Measurements from ENCODE around the gene PABPN1L.

The PABPN1L gene

GRCh38 chr16:88883117-88883895, 16.8 kb upstream of the PABPN1L start:
- DNase-seq (ENCODE audit: low spot score): no peak

GRCh38 chr16:88882358-88883030, 16.0 kb upstream of the PABPN1L start:
- DNase-seq (ENCODE audit: low spot score): no peak

- DNase-seq (ENCODE audit: low spot score): no peak
Measured at GRCh38 chr16:88881675-88882357, 15.4 kb upstream of the PABPN1L start.

- no peak for DNase-seq (ENCODE audit: low spot score)
Measured at GRCh38 chr16:88881007-88881615, 14.7 kb upstream of the PABPN1L start.

DNA sequence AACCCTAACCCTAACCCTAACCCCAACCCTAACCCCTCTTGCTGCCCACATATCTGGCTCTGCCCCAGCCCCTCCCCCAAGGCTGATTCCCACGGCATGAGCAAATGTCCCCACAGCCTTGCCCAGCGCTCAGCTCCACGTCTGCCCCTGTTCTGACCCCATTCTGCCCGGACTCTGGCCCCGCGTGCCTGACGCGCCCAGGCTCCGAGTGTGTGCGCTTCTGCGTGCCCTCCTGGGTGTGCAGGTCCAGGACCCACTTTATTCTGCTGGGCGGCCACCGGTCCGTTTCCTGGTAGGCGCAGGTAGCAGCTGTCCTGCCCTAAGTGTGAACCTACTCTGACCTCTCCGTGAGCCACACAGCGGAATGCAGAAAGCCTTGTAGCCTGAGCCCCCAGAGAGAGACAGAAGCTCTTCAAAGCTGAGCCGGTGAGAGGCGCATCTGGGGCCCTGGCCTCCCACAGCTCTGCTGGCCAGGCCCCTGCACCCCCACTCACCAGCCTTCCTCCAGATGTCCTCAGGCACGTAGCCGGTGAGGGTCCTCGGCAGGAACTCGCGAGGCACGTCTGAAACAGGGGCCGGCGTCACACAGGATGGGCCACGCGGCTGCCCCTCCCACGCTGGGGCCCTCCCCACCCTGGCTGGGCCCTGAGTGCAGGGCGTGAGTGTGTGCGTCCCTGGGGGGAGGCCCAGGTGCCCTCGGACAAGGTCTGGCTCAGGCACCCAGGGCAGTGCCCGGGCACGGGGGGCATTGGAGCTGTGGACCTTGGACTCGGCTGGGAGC, 14.0 kb upstream of the PABPN1L start:
- no peak for DNase-seq (ENCODE audit: low spot score)

DNA sequence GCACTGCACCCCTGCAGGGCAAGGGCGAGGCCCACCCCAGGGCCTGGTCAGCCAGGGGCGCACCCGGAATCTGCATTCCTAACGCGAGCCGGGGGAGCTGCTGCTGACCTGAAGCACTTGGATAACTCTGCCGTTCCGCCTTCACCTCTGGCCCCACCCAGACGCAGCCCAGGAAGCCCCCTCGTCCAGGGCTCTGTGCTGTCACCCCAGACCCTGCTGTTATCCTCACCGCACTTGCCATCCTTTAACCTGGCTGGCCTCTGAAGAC, 13.3 kb upstream of the PABPN1L start:
- DNase-seq (ENCODE audit: low spot score): no peak

DNA sequence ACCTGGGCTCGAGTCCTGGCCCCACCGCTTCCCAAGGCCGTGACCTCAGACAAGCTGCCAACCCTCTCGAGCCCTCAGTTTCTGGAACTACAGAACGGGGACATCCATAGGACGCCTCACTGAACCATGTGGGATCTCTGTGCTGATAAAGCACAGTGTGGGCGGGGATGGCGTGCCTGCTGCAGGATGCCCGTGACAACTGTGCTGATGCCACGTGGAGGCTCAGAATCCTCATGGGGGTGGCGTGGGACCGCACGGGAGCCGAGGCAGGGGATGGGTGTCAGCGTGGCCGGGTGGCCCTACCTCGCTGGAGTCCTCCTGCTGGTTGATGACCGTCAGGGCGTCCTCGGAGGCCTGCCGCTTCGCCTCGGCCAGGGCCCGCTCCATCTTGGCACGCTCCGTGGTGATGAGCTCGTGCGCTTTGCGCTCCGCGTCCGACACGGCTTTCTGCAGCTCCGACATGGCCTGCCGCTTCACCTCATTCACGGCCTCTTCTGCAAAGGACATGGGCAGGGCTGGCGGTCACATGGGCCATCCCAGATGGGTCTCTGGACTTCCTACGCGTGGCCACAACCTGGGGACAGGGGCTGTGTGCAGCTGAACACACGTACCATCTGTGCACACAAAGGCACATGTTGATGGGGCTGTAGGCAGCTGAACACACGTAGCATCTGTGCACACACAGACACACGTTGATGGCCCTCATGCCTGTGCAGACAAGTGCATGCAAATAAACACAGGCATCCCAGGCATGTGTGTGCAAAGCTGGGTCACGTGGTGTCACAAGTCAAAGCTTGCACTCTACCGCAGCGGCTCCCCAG, 12.7 kb upstream of the PABPN1L start:
- DNase-seq (ENCODE audit: low spot score): no peak

DNA sequence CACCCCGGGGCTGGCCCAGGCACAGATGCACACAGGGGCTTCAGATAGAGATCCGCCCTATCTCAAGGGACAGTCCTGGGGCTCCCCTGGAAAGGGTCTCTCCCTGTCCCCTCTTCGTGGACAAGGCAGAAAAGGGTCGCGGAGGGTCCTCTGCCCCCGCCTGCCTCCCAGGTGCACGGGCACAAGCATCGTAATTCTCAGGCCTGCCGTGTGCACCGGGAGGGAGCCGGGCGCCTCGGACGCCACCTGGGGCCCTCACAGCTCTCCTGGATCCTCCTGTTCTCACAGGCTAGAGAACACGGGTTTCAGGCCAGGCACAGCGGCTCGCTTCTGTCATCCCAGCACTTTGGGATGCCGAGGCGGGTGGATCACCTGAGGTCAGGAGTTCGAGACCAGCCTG, 11.9 kb upstream of the PABPN1L start:
- DNase-seq (ENCODE audit: low spot score): no peak

GRCh38 chr16:88877564-88878289, 11.3 kb upstream of the PABPN1L start:
- DNase-seq (ENCODE audit: low spot score): no peak

- no peak for DNase-seq (ENCODE audit: low spot score)
Measured at GRCh38 chr16:88876942-88877526, 10.6 kb upstream of the PABPN1L start.

GRCh38 chr16:88875703-88876234, 9.3 kb upstream of the PABPN1L start:
- DNase-seq (ENCODE audit: low spot score): no peak

DNA sequence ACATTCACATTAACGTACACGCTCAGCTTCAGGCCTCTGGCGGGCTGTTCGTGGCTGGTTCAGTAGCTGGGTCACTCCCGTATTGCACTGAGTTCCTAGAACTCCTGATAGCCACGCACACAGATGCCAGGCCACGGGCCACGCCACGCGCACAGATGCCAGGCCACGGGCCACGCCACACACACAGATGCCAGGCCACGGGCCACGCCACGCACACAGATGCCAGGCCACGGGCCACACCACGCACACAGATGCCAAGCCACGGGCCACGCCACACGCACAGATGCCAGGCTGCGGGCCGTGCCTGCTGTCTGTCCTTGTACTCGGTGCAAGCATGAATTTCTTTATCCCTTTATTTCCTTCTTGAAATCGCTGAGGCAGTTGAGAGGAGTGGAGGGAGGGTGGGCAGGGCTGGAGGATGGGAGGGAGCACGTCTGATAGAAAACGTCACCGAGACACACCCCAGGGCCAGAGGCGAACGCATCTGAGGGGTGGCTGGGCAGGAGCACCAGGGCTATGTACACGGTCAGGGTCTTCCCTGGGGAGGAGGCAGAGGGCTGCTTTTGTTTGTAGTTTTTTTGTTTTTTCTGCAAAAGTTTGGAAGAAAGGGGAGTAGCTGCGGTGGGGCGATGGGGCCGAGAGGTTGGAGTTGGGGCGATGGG, 8.6 kb upstream of the PABPN1L start:
- no peak for DNase-seq (ENCODE audit: low spot score)

GRCh38 chr16:88872650-88873331, 6.3 kb upstream of the PABPN1L start:
- DNase-seq (ENCODE audit: low spot score): no peak

GRCh38 chr16:88871730-88872416, 5.4 kb upstream of the PABPN1L start:
- no peak for DNase-seq (ENCODE audit: low spot score)

DNA sequence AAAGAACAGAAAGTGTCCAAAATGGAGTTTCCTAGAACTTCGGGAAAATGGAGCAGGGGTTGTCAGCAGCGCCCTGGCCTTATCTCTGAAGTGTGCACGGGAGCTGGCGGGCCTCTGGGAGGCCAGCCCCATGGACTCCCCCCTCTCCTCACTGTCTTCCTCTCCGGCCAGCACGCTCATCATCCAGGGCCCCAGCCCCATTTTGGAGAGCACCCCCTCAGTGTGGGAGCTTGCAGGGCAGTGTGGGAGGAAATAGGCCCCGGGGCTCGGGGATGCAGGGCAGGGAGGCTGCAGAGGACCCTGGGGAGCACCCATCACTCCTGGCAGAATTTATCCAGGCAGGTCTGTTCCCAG, 4.9 kb upstream of the PABPN1L start:
- DNase-seq (ENCODE audit: low spot score): no peak

GRCh38 chr16:88870608-88871348, 4.3 kb upstream of the PABPN1L start:
- DNase-seq (ENCODE audit: low spot score): no peak

DNA sequence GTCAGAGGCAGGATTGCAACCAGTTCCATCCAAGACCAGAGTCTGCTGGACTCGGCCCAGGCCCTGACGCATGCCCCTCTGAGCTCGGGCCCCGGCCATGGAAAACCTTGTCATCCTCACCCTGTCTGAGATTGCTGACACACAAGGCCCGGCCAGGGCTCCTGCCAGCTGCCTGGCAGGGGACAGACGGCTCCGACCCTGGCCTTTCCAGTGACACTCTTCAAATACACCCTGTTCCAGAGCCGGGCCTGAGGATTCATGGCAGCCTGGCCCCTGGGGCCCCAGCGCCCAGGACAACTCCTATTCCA, 3.2 kb upstream of the PABPN1L start:
- peak; percentile 87 for DNase-seq (ENCODE audit: low spot score)

Measured in AG08396 (cell line).